PC-9 (cell line): ENCODE measurements around the gene DNAH6. TPM values are rescaled to one million over a fixed set of nuclear protein-coding genes. Genes with fewer than 3 reads are reported as not detected.

Experiments used
- BruUV-seq: library from RNA; stranded (reverse); fragments of 400-500 nt; replicated peaks from 2 replicates; lab custom pipeline; 2021; lab: Mats Ljungman, UMichigan
- CTCF ChIA-PET: fragments of 300-600 bp; sonication (Branson Sonifier 250); formaldehyde crosslinking; loops from one replicate; lab custom pipeline; 2022; ENCODE audit warnings: antibody characterized with exemption; lab: Charles Lee
- POLR2A ChIA-PET: fragments of 300-600 bp; sonication (Branson Sonifier 250); formaldehyde crosslinking; loops from one replicate; lab custom pipeline; 2022; ENCODE audit warnings: antibody characterized with exemption; ENCODE audit not compliant: unreplicated experiment; lab: Charles Lee
- DNase-seq, 2 experiments: peaks; one replicate each; pipeline versions ENCODE4 v3.0.0 to v3.0.0-alpha.2; 2015 to 2022; ENCODE audit warnings: mixed read lengths in 1 of 2
- H2AFZ ChIP-seq: fragments of 200-600 bp; sonication (generic); 2 replicates; pipeline ENCODE4 v1.8.1; 2017; ENCODE audit warnings: antibody characterized with exemption
- H3F3A ChIP-seq: fragments of 200-600 bp; sonication (generic); 2 replicates; pipeline ENCODE4 v1.8.1; 2017; ENCODE audit warnings: antibody characterized with exemption, mild to moderate bottlenecking, low read depth; ENCODE audit not compliant: insufficient read depth
- H3K27ac ChIP-seq: fragments of 200-600 bp; sonication (generic); 2 replicates; pipeline ENCODE4 v1.6.1; 2016; ENCODE audit warnings: mixed run types
- H3K27me3 ChIP-seq: fragments of 200-600 bp; sonication (generic); 2 replicates; pipeline ENCODE4 v1.6.1; 2016; ENCODE audit warnings: low read depth, mixed run types; ENCODE audit not compliant: insufficient read depth
- H3K36me3 ChIP-seq: fragments of 200-600 bp; sonication (generic); 2 replicates; pipeline ENCODE4 v1.6.1; 2016; ENCODE audit warnings: low read depth, mixed run types
- H3K4me1 ChIP-seq: fragments of 200-600 bp; sonication (generic); replicated peaks from 2 replicates; pipeline ENCODE4 v1.6.1; 2016; ENCODE audit warnings: mixed run types; ENCODE audit not compliant: insufficient read depth
- H3K4me2 ChIP-seq: fragments of 200-600 bp; sonication (generic); 2 replicates; pipeline ENCODE4 v1.6.1; 2017; ENCODE audit warnings: mixed run types
- H3K4me3 ChIP-seq: fragments of 200-600 bp; sonication (generic); 2 replicates; pipeline ENCODE4 v1.6.1; 2016; ENCODE audit warnings: mixed run types
- H3K79me2 ChIP-seq: fragments of 200-600 bp; sonication (generic); 2 replicates; pipeline ENCODE4 v1.6.1; 2017; ENCODE audit warnings: low read depth, mixed run types
- H3K9me2 ChIP-seq: fragments of 200-600 bp; sonication (generic); 2 replicates; pipeline ENCODE4 v1.8.1; 2017; ENCODE audit warnings: mild to moderate bottlenecking; ENCODE audit not compliant: insufficient read depth
- H3K9me3 ChIP-seq: fragments of 200-600 bp; sonication (generic); 2 replicates; pipeline ENCODE4 v1.8.1; 2016; ENCODE audit warnings: low read depth; ENCODE audit not compliant: insufficient read depth
- H4K20me1 ChIP-seq: fragments of 200-600 bp; sonication (generic); 2 replicates; pipeline ENCODE4 v1.8.1; 2017; ENCODE audit not compliant: insufficient read depth
- CTCF ChIP-seq: fragments of 200-600 bp; sonication (generic); conservative IDR thresholded peaks from 2 replicates; pipeline ENCODE4 v1.6.1; 2017; ENCODE audit warnings: mixed run types, antibody characterized with exemption, mild to moderate bottlenecking, moderate library complexity
- EZH2 ChIP-seq: fragments of 200-600 bp; sonication (generic); IDR thresholded peaks from 2 replicates; pipeline ENCODE4 v1.8.0; 2017; ENCODE audit warnings: antibody characterized with exemption, low read depth
- intact Hi-C: fragments of 100-400 bp; cut with micrococcal nuclease; formaldehyde crosslinking; loops from one replicate; pipeline ENCODE4 v1.10.0; 2022; ENCODE audit not compliant: unreplicated experiment
- total RNA-seq: library from RNA; stranded (reverse); gene quantifications from 2 replicates; pipeline ENCODE4 v1.2.3, GENCODE V29; 2021

DNAH6 gene
- total RNA-seq, 1 experiment from 2014 or later: not detected

- Histone ChIP-seq H3K9me2 (no peaks in the 10 kb centered on the region), H3K4me1 (no peaks in the 10 kb centered on the region), H3K79me2 (no peaks in the 10 kb centered on the region), H3F3A (no peaks in the 10 kb centered on the region), H3K36me3 (no peaks in the 10 kb centered on the region), H4K20me1 (no peaks in the 10 kb centered on the region), H3K4me2 (no peak overlapping the region), H3K27me3 (no peaks in the 10 kb centered on the region), H3K9me3 (no peaks in the 10 kb centered on the region), H2AFZ (no peak overlapping the region), H3K27ac (no peak overlapping the region), H3K4me3 (no peak overlapping the region)
- intact Hi-C loops: no loop called here
- TF ChIP-seq EZH2 (no peak), CTCF (no peak)
- ChIA-PET CTCF (no interaction called here), POLR2A (no interaction called here)
- no peak for DNase-seq
- BruUV-seq: no TSS peak
Measured at GRCh38 chr2:84483320-84483719, 33.0 kb upstream of the DNAH6 start.

GRCh38 chr2:84486441-84487115, 29.7 kb upstream of the DNAH6 start:
- Histone ChIP-seq H3K27me3 (no peaks in the 10 kb centered on the region), H3K4me2 (no peak overlapping the region), H3K4me3 (no peak overlapping the region), H3K79me2 (no peaks in the 10 kb centered on the region), H3F3A (no peaks in the 10 kb centered on the region), H2AFZ (no peak overlapping the region), H3K9me3 (no peaks in the 10 kb centered on the region), H3K36me3 (no peaks in the 10 kb centered on the region), H3K27ac (no peak overlapping the region), H4K20me1 (no peaks in the 10 kb centered on the region), H3K9me2 (no peaks in the 10 kb centered on the region), H3K4me1 (no peaks in the 10 kb centered on the region)
- no TSS peak for BruUV-seq
- TF ChIP-seq CTCF: no peak
- TF ChIP-seq EZH2: no peak
- ChIA-PET CTCF (no interaction called here), POLR2A (no interaction called here)
- DNase-seq: no peak
- intact Hi-C loops: no loop called here

- TF ChIP-seq CTCF: no peak
- no peak for TF ChIP-seq EZH2
- Histone ChIP-seq H3K9me2 (no peaks in the 10 kb centered on the region), H3K4me1 (no peaks in the 10 kb centered on the region), H4K20me1 (no peaks in the 10 kb centered on the region), H3K9me3 (no peaks in the 10 kb centered on the region), H3K27me3 (no peaks in the 10 kb centered on the region), H3K4me3 (no peak overlapping the region), H3K36me3 (no peaks in the 10 kb centered on the region), H3K79me2 (no peaks in the 10 kb centered on the region), H2AFZ (no peak overlapping the region), H3F3A (no peaks in the 10 kb centered on the region), H3K27ac (no peak overlapping the region), H3K4me2 (no peak overlapping the region)
- intact Hi-C loops: no loop called here
- ChIA-PET POLR2A (no interaction called here), CTCF (no interaction called here)
- DNase-seq: no peak
- no TSS peak for BruUV-seq
Measured at GRCh38 chr2:84487298-84487996, 28.9 kb upstream of the DNAH6 start.
